Caco-2 (cell line): ENCODE data around the gene NPHP3. TPM values are rescaled to one million over a fixed set of nuclear protein-coding genes. Genes with fewer than 3 reads are reported as not detected.

Source experiments
- BruUV-seq: library from RNA; stranded (reverse); fragments of 400-500 nt; replicated peaks from 2 replicates; lab custom pipeline; 2021; lab: Mats Ljungman, UMichigan
- CTCF ChIA-PET: fragments of 300-600 bp; sonication (Branson Sonifier 250); formaldehyde crosslinking; loops from one replicate; lab custom pipeline; 2022; ENCODE audit warnings: antibody characterized with exemption; lab: Charles Lee
- POLR2A ChIA-PET: fragments of 300-600 bp; sonication (Branson Sonifier 250); formaldehyde crosslinking; loops from one replicate; lab custom pipeline; 2022; ENCODE audit warnings: antibody characterized with exemption; lab: Charles Lee
- DNase-seq, 2 experiments: peaks; one replicate each; pipeline versions ENCODE4 v3.0.0 to v3.0.0-alpha.2; 2020 to 2022
- H3K27me3 ChIP-seq: replicated peaks from 2 replicates; pipeline ENCODE4 v1.6.0; 2011; ENCODE audit warnings: low read length; ENCODE audit not compliant: control insufficient read depth, insufficient read depth
- H3K36me3 ChIP-seq: 2 replicates; pipeline ENCODE4 v1.5.1; 2011; ENCODE audit warnings: low read length; ENCODE audit not compliant: control insufficient read depth, insufficient read depth
- H3K4me1 ChIP-seq: fragments of 250-450 bp; sonication (Bioruptor Pico); 2 replicates; pipeline ENCODE4 v1.5.1; 2020; ENCODE audit warnings: mild to moderate bottlenecking
- H3K4me3 ChIP-seq: 2 replicates; pipeline ENCODE4 v1.5.1; 2011; ENCODE audit warnings: low read depth, mild to moderate bottlenecking, control low read depth, low read length
- H3K9me3 ChIP-seq: fragments of 250-450 bp; sonication (Bioruptor Pico); 2 replicates; pipeline ENCODE4 v1.5.1; 2020; ENCODE audit warnings: mild to moderate bottlenecking, moderate library complexity
- H3K27ac Mint-ChIP-seq: one replicate; pipeline ENCODE4 v1.8.0; 2022; ENCODE audit warnings: mixed read lengths; ENCODE audit not compliant: unreplicated experiment
- H3K27me3 Mint-ChIP-seq: one replicate; pipeline ENCODE4 v1.8.0; 2022; ENCODE audit warnings: mixed read lengths; ENCODE audit not compliant: insufficient read depth, unreplicated experiment
- H3K36me3 Mint-ChIP-seq: one replicate; pipeline ENCODE4 v1.8.0; 2022; ENCODE audit warnings: mild to moderate bottlenecking, mixed read lengths; ENCODE audit not compliant: insufficient read depth, unreplicated experiment
- H3K4me1 Mint-ChIP-seq: one replicate; pipeline ENCODE4 v1.8.0; 2022; ENCODE audit warnings: low read depth, mixed read lengths; ENCODE audit not compliant: unreplicated experiment
- H3K4me3 Mint-ChIP-seq: one replicate; pipeline ENCODE4 v1.8.0; 2022; ENCODE audit warnings: mild to moderate bottlenecking, moderate library complexity, mixed read lengths; ENCODE audit not compliant: unreplicated experiment
- H3K9me3 Mint-ChIP-seq: one replicate; pipeline ENCODE4 v1.8.0; 2022; ENCODE audit warnings: mixed read lengths; ENCODE audit not compliant: unreplicated experiment
- CTCF ChIP-seq, 2 experiments: fragments of 200-600 bp in 1 of 2; IDR thresholded peaks; 1 replicate in 1 of 2; 2 replicates in 1 of 2; pipeline versions ENCODE4 v1.5.1 to v1.8.0; 2011 to 2022; ENCODE audit warnings: antibody characterized with exemption in 1 of 2, control low read depth in 1 of 2, inconsistent platforms in 1 of 2, low read depth in 1 of 2, low read length in 1 of 2, mild to moderate bottlenecking in 1 of 2, moderate library complexity in 1 of 2; ENCODE audit not compliant: insufficient read depth in 1 of 2, severe bottlenecking in 1 of 2, unreplicated experiment in 1 of 2
- intact Hi-C: fragments of 100-400 bp; cut with micrococcal nuclease; formaldehyde crosslinking; loops from one replicate; pipeline ENCODE4 v1.10.0; 2022; ENCODE audit not compliant: unreplicated experiment
- total RNA-seq: library from RNA; stranded (reverse); gene quantifications from 2 replicates; pipeline ENCODE4 v1.2.3, GENCODE V29; 2022

NPHP3 gene
- total RNA-seq, 1 experiment from 2014 or later = 16.9 TPM

- POLR2A ChIA-PET = no interaction called here
- TF ChIP-seq CTCF (IDR thresholded peaks at IDR 0.05; ENCODE audit: insufficient read depth in 1 of 2, low read depth in 1 of 2, low read length in 1 of 2, severe bottlenecking in 1 of 2, unreplicated experiment in 1 of 2) = no peak
- DNase-seq = no peak
- BruUV-seq = no TSS peak
- no peaks in the 10 kb centered on the region for H3K27me3 Mint-ChIP-seq
- H3K27me3 ChIP-seq = no peaks in the 10 kb centered on the region
- H3K4me1 ChIP-seq = peaks cover 5% of the 10 kb centered on the region; the same call in 1 of the 2 replicates
- no peaks in the 10 kb centered on the region for H3K9me3 ChIP-seq
- peaks cover 15% of the 10 kb centered on the region for H3K36me3 Mint-ChIP-seq
- peak overlapping the region; percentile 87 for H3K4me3 Mint-ChIP-seq
- H3K36me3 ChIP-seq = no peaks in the 10 kb centered on the region
- no peak overlapping the region for H3K27ac Mint-ChIP-seq
- intact Hi-C loops = loop anchor here (10.0 kb wide), 1 partner anchor 855 kb away; the partner anchor contains the start of gene CDV3
- H3K9me3 Mint-ChIP-seq = no peaks in the 10 kb centered on the region
- H3K4me1 Mint-ChIP-seq = peaks cover 16% of the 10 kb centered on the region
- CTCF ChIA-PET = no interaction called here
- H3K4me3 ChIP-seq = no peak overlapping the region
These were observed 2.0 kb downstream of the NPHP3 start for GRCh38 chr3:132720228-132720627.

- H3K4me3 ChIP-seq = no peak overlapping the region
- H3K4me3 Mint-ChIP-seq = no peak overlapping the region
- peaks cover 7% of the 10 kb centered on the region for H3K4me1 Mint-ChIP-seq
- peaks cover 8% of the 10 kb centered on the region for H3K36me3 Mint-ChIP-seq
- H3K9me3 ChIP-seq = no peaks in the 10 kb centered on the region
- no peaks in the 10 kb centered on the region for H3K27me3 Mint-ChIP-seq
- no peak overlapping the region for H3K27ac Mint-ChIP-seq
- H3K9me3 Mint-ChIP-seq = no peaks in the 10 kb centered on the region
- no peak for TF ChIP-seq CTCF (IDR thresholded peaks at IDR 0.05; ENCODE audit: insufficient read depth in 1 of 2, low read depth in 1 of 2, low read length in 1 of 2, severe bottlenecking in 1 of 2, unreplicated experiment in 1 of 2)
- ChIA-PET POLR2A (no interaction called here), CTCF (no interaction called here)
- H3K36me3 ChIP-seq = no peaks in the 10 kb centered on the region
- no peaks in the 10 kb centered on the region for H3K27me3 ChIP-seq
- intact Hi-C loops = no loop called here
- peaks cover 5% of the 10 kb centered on the region; the same call in 1 of the 2 replicates for H3K4me1 ChIP-seq
- BruUV-seq = no TSS peak
- DNase-seq = no peak
These were observed 5.8 kb downstream of the NPHP3 start for GRCh38 chr3:132716372-132716771.

- Histone ChIP-seq H3K27me3 (no peaks in the 10 kb centered on the region), H3K4me3 (no peak overlapping the region), H3K36me3 (no peaks in the 10 kb centered on the region), H3K4me1 (no peaks in the 10 kb centered on the region), H3K9me3 (no peaks in the 10 kb centered on the region)
- Mint-ChIP-seq H3K4me1 (no peaks in the 10 kb centered on the region), H3K27me3 (no peaks in the 10 kb centered on the region), H3K27ac (no peak overlapping the region), H3K36me3 (peaks cover 13% of the 10 kb centered on the region), H3K9me3 (no peaks in the 10 kb centered on the region), H3K4me3 (no peak overlapping the region)
- TF ChIP-seq CTCF (IDR thresholded peaks at IDR 0.05; ENCODE audit: insufficient read depth in 1 of 2, low read depth in 1 of 2, low read length in 1 of 2, severe bottlenecking in 1 of 2, unreplicated experiment in 1 of 2) = no peak
- ChIA-PET CTCF (no interaction called here), POLR2A (no interaction called here)
- no peak for DNase-seq
- intact Hi-C loops = no loop called here
- no TSS peak for BruUV-seq
These were observed 8.1 kb downstream of the NPHP3 start for GRCh38 chr3:132713977-132714727.
